PC-9 (cell line): ENCODE data around the gene CD8B. TPM values are rescaled to one million over a fixed set of nuclear protein-coding genes. Genes with fewer than 3 reads are reported as not detected.
"Not testable (repeated sequence)": the region's sequence is repeated elsewhere in the genome, so short reads cannot be mapped to it uniquely, and the experiment has no call there.

Experiments
- BruUV-seq: library from RNA; stranded (reverse); fragments of 400-500 nt; replicated peaks from 2 replicates; lab custom pipeline; 2021; lab: Mats Ljungman, UMichigan
- CTCF ChIA-PET: fragments of 300-600 bp; sonication (Branson Sonifier 250); formaldehyde crosslinking; loops from one replicate; lab custom pipeline; 2022; ENCODE audit warnings: antibody characterized with exemption; lab: Charles Lee
- POLR2A ChIA-PET: fragments of 300-600 bp; sonication (Branson Sonifier 250); formaldehyde crosslinking; loops from one replicate; lab custom pipeline; 2022; ENCODE audit warnings: antibody characterized with exemption; ENCODE audit not compliant: unreplicated experiment; lab: Charles Lee
- DNase-seq, 2 experiments: peaks; one replicate each; pipeline versions ENCODE4 v3.0.0 to v3.0.0-alpha.2; 2015 to 2022; ENCODE audit warnings: mixed read lengths in 1 of 2
- H2AFZ ChIP-seq: fragments of 200-600 bp; sonication (generic); 2 replicates; pipeline ENCODE4 v1.8.1; 2017; ENCODE audit warnings: antibody characterized with exemption
- H3F3A ChIP-seq: fragments of 200-600 bp; sonication (generic); 2 replicates; pipeline ENCODE4 v1.8.1; 2017; ENCODE audit warnings: antibody characterized with exemption, mild to moderate bottlenecking, low read depth; ENCODE audit not compliant: insufficient read depth
- H3K27ac ChIP-seq: fragments of 200-600 bp; sonication (generic); 2 replicates; pipeline ENCODE4 v1.6.1; 2016; ENCODE audit warnings: mixed run types
- H3K27me3 ChIP-seq: fragments of 200-600 bp; sonication (generic); 2 replicates; pipeline ENCODE4 v1.6.1; 2016; ENCODE audit warnings: low read depth, mixed run types; ENCODE audit not compliant: insufficient read depth
- H3K36me3 ChIP-seq: fragments of 200-600 bp; sonication (generic); 2 replicates; pipeline ENCODE4 v1.6.1; 2016; ENCODE audit warnings: low read depth, mixed run types
- H3K4me1 ChIP-seq: fragments of 200-600 bp; sonication (generic); replicated peaks from 2 replicates; pipeline ENCODE4 v1.6.1; 2016; ENCODE audit warnings: mixed run types; ENCODE audit not compliant: insufficient read depth
- H3K4me2 ChIP-seq: fragments of 200-600 bp; sonication (generic); 2 replicates; pipeline ENCODE4 v1.6.1; 2017; ENCODE audit warnings: mixed run types
- H3K4me3 ChIP-seq: fragments of 200-600 bp; sonication (generic); 2 replicates; pipeline ENCODE4 v1.6.1; 2016; ENCODE audit warnings: mixed run types
- H3K79me2 ChIP-seq: fragments of 200-600 bp; sonication (generic); 2 replicates; pipeline ENCODE4 v1.6.1; 2017; ENCODE audit warnings: low read depth, mixed run types
- H3K9me2 ChIP-seq: fragments of 200-600 bp; sonication (generic); 2 replicates; pipeline ENCODE4 v1.8.1; 2017; ENCODE audit warnings: mild to moderate bottlenecking; ENCODE audit not compliant: insufficient read depth
- H3K9me3 ChIP-seq: fragments of 200-600 bp; sonication (generic); 2 replicates; pipeline ENCODE4 v1.8.1; 2016; ENCODE audit warnings: low read depth; ENCODE audit not compliant: insufficient read depth
- H4K20me1 ChIP-seq: fragments of 200-600 bp; sonication (generic); 2 replicates; pipeline ENCODE4 v1.8.1; 2017; ENCODE audit not compliant: insufficient read depth
- CTCF ChIP-seq: fragments of 200-600 bp; sonication (generic); conservative IDR thresholded peaks from 2 replicates; pipeline ENCODE4 v1.6.1; 2017; ENCODE audit warnings: mixed run types, antibody characterized with exemption, mild to moderate bottlenecking, moderate library complexity
- EZH2 ChIP-seq: fragments of 200-600 bp; sonication (generic); IDR thresholded peaks from 2 replicates; pipeline ENCODE4 v1.8.0; 2017; ENCODE audit warnings: antibody characterized with exemption, low read depth
- intact Hi-C: fragments of 100-400 bp; cut with micrococcal nuclease; formaldehyde crosslinking; loops from one replicate; pipeline ENCODE4 v1.10.0; 2022; ENCODE audit not compliant: unreplicated experiment
- total RNA-seq: library from RNA; stranded (reverse); gene quantifications from 2 replicates; pipeline ENCODE4 v1.2.3, GENCODE V29; 2021

The CD8B gene
- total RNA-seq, 1 experiment from 2014 or later: not detected

- H3K79me2 ChIP-seq, POLR2A ChIA-PET, CTCF ChIA-PET, H4K20me1 ChIP-seq, H3K4me1 ChIP-seq, H3K9me2 ChIP-seq, H3F3A ChIP-seq, H3K27me3 ChIP-seq, intact Hi-C loops, H3K36me3 ChIP-seq, H3K9me3 ChIP-seq: not testable (repeated sequence)
- Histone ChIP-seq H3K4me3 (peak overlapping the region; percentile 35; the same call in 1 of the 2 replicates), H3K27ac (peak overlapping the region; percentile 57; the same call in 1 of the 2 replicates), H3K4me2 (peak overlapping the region; percentile 68), H2AFZ (0 out of 2 replicates have a peak overlapping the region, but pooled peaks have one; percentile 16)
- TSS peak; percentile 97 for BruUV-seq
- DNase-seq: peak; percentile 69 to 86
Measured at GRCh38 chr2:86836915-86837695, 24.6 kb downstream of the CD8B start.

GRCh38 chr2:86835548-86835889 lies 26.2 kb downstream of the CD8B start:
- H3K4me2 ChIP-seq, H2AFZ ChIP-seq, DNase-seq, POLR2A ChIA-PET, H3F3A ChIP-seq, H3K27me3 ChIP-seq, BruUV-seq, CTCF ChIA-PET, H3K9me3 ChIP-seq, H4K20me1 ChIP-seq, H3K27ac ChIP-seq, H3K79me2 ChIP-seq, intact Hi-C loops, H3K4me3 ChIP-seq, H3K36me3 ChIP-seq, H3K4me1 ChIP-seq, H3K9me2 ChIP-seq: not testable (repeated sequence)

DNA sequence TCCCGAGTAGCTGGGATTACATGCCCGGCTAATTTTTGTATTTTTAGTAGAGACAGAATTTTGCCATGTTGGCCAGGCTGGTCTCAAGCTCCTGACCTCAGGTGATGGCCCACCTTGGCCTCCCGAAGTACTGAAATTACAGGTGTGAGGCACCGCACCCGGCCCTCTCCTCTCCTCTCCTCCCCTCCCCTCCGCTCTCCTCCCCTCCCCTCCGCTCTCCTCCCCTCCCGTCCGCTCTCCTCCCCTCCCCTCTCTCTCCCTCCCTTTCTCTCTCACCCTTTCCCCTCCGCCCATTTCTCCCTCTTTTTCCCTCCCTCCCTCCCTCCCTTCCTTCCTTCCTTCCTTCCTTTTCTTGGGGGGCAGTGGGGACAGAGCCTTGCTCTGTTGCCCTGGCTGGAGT lies 28.4 kb downstream of the CD8B start:
- no peaks in the 10 kb centered on the region for H3K36me3 ChIP-seq
- no TSS peak for BruUV-seq
- no peak for DNase-seq
- no peaks in the 10 kb centered on the region for H3K9me2 ChIP-seq
- H3K4me2 ChIP-seq: no peak overlapping the region
- H3K27ac ChIP-seq: no peak overlapping the region
- no peaks in the 10 kb centered on the region for H3K27me3 ChIP-seq
- CTCF ChIA-PET: no interaction called here
- no peaks in the 10 kb centered on the region for H3F3A ChIP-seq
- H3K79me2 ChIP-seq: no peaks in the 10 kb centered on the region
- TF ChIP-seq CTCF (no peak), EZH2 (no peak)
- H3K4me3 ChIP-seq: no peak overlapping the region
- H3K9me3 ChIP-seq: no peaks in the 10 kb centered on the region
- POLR2A ChIA-PET: no interaction called here
- no peaks in the 10 kb centered on the region for H4K20me1 ChIP-seq
- no peak overlapping the region for H2AFZ ChIP-seq
- intact Hi-C loops: no loop called here
- H3K4me1 ChIP-seq: peaks cover 5% of the 10 kb centered on the region

DNA sequence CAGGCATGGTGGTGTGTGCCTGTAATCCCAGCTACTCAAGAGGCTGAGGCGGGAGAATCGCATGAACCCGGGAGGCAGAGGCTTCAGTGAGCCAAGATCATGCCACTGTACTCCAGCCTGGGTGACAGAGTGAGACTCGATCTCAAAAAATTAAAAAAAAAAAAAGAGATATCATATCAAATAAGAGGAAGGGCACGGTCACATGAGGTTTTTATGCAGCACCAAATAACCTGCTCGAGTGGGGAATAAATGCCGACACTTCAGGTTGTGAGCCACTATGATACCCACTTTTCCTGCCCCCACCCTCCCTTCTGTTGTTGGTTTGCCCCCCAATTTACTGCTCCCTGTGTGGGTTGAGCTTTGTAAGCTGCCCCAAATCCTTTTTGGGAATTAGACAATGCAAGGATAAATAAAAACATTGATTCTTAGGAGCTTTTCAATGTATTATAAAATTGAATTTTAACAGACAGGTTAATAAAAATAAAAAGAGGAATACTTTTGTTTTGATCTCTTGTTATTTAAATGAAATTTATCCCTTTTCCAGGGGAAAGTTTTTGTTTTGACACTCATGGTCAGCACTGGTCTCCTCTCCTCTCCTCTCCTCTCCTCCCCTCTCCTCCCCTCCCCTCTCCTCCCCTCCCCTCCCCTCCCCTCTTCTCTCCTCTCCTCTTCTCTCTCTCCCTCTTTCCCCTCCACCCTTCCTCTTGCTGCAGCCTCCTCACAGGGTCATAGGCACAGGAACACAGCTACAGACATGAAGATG lies 29.2 kb downstream of the CD8B start:
- CTCF ChIA-PET: no interaction called here
- no TSS peak for BruUV-seq

More for the DNA sequence above, 29.2 kb downstream of the CD8B start:
- no peaks in the 10 kb centered on the region for H3K79me2 ChIP-seq
- no peak overlapping the region for H3K4me2 ChIP-seq
- H3F3A ChIP-seq: no peaks in the 10 kb centered on the region
- intact Hi-C loops: no loop called here
- no peak overlapping the region for H2AFZ ChIP-seq
- POLR2A ChIA-PET: no interaction called here
- no peaks in the 10 kb centered on the region for H3K36me3 ChIP-seq
- no peak overlapping the region for H3K27ac ChIP-seq
- H4K20me1 ChIP-seq: no peaks in the 10 kb centered on the region
- H3K9me3 ChIP-seq: no peaks in the 10 kb centered on the region
- no peak for DNase-seq
- no peaks in the 10 kb centered on the region for H3K9me2 ChIP-seq
- no peak for TF ChIP-seq CTCF
- no peak for TF ChIP-seq EZH2
- H3K27me3 ChIP-seq: no peaks in the 10 kb centered on the region
- peaks cover 5% of the 10 kb centered on the region for H3K4me1 ChIP-seq
- H3K4me3 ChIP-seq: no peak overlapping the region
